H9 (cell line): ENCODE results near the gene ZNF547. TPM values are rescaled to one million over a fixed set of nuclear protein-coding genes. Genes with fewer than 3 reads are reported as not detected.

Experiments
- DNase-seq: peaks from one replicate; pipeline ENCODE4 v3.0.0-alpha.2; 2017
- H2AFZ ChIP-seq: one replicate; pipeline ENCODE4 v1.6.1; 2013; ENCODE audit warnings: mild to moderate bottlenecking, low read length, control low read depth, moderate library complexity
- H2AK5ac ChIP-seq: 2 replicates; pipeline ENCODE4 v1.6.1; 2013; ENCODE audit warnings: low read length, control low read depth, mixed read lengths; ENCODE audit not compliant: insufficient read length
- H2BK120ac ChIP-seq: one replicate; pipeline ENCODE4 v1.6.1; 2013; ENCODE audit warnings: low read depth, mild to moderate bottlenecking, low read length, control low read depth, inconsistent platforms; ENCODE audit not compliant: poor library complexity, severe bottlenecking
- H2BK12ac ChIP-seq: 2 replicates; pipeline ENCODE4 v1.6.1; 2013; ENCODE audit warnings: low read length, control low read depth, mixed read lengths, low read depth; ENCODE audit not compliant: insufficient read length
- H2BK15ac ChIP-seq: 2 replicates; pipeline ENCODE4 v1.6.1; 2013; ENCODE audit warnings: low read depth, low read length, control low read depth
- H2BK20ac ChIP-seq: one replicate; pipeline ENCODE4 v1.6.1; 2013; ENCODE audit warnings: low read depth, mild to moderate bottlenecking, low read length, control low read depth, inconsistent platforms; ENCODE audit not compliant: poor library complexity, severe bottlenecking
- H2BK5ac ChIP-seq: 2 replicates; pipeline ENCODE4 v1.6.1; 2013; ENCODE audit warnings: low read length, control low read depth, mixed read lengths; ENCODE audit not compliant: insufficient read length
- H3K14ac ChIP-seq: 2 replicates; pipeline ENCODE4 v1.6.1; 2013; ENCODE audit warnings: low read length, control low read depth; ENCODE audit not compliant: insufficient read depth
- H3K18ac ChIP-seq: 2 replicates; pipeline ENCODE4 v1.6.1; 2013; ENCODE audit warnings: low read depth, mild to moderate bottlenecking, mixed read lengths, low read length, control low read depth; ENCODE audit not compliant: insufficient read length
- H3K23ac ChIP-seq: 2 replicates; pipeline ENCODE4 v1.6.1; 2013; ENCODE audit warnings: low read length, control low read depth, mixed read lengths, low read depth; ENCODE audit not compliant: insufficient read length
- H3K23me2 ChIP-seq: 2 replicates; pipeline ENCODE4 v1.6.1; 2013; ENCODE audit warnings: low read depth, mild to moderate bottlenecking, mixed read lengths, low read length, control low read depth; ENCODE audit not compliant: insufficient read length, poor library complexity, severe bottlenecking
- H3K27ac ChIP-seq: 2 replicates; pipeline ENCODE4 v1.5.1; 2013; ENCODE audit warnings: low read length, control low read depth, mixed read lengths, low read depth; ENCODE audit not compliant: insufficient read length
- H3K27me3 ChIP-seq: 2 replicates; pipeline ENCODE4 v1.6.1; 2013; ENCODE audit warnings: low read length, control low read depth, inconsistent platforms; ENCODE audit not compliant: insufficient read depth
- H3K4ac ChIP-seq: 2 replicates; pipeline ENCODE4 v1.6.1; 2013; ENCODE audit warnings: low read depth, mild to moderate bottlenecking, control low read depth, inconsistent platforms, low read length, moderate library complexity
- H3K4me1 ChIP-seq: 2 replicates; pipeline ENCODE4 v1.6.1; 2013; ENCODE audit warnings: low read length, control low read depth, inconsistent platforms; ENCODE audit not compliant: insufficient read depth
- H3K4me2 ChIP-seq: 2 replicates; pipeline ENCODE4 v1.6.1; 2013; ENCODE audit warnings: low read length, control low read depth, mixed read lengths; ENCODE audit not compliant: insufficient read length, insufficient read depth
- H3K56ac ChIP-seq: 2 replicates; pipeline ENCODE4 v1.6.1; 2013; ENCODE audit warnings: low read depth, mild to moderate bottlenecking, mixed read lengths, low read length, control low read depth; ENCODE audit not compliant: insufficient read length
- H3K79me1 ChIP-seq: 2 replicates; pipeline ENCODE4 v1.6.1; 2013; ENCODE audit warnings: low read depth, mild to moderate bottlenecking, moderate library complexity, low read length, control low read depth, inconsistent platforms; ENCODE audit not compliant: insufficient read depth, poor library complexity, severe bottlenecking
- H3K79me2 ChIP-seq: 2 replicates; pipeline ENCODE4 v1.6.1; 2013; ENCODE audit warnings: low read length, control low read depth, inconsistent platforms; ENCODE audit not compliant: insufficient read depth
- H3K9ac ChIP-seq: 2 replicates; pipeline ENCODE4 v1.6.1; 2013; ENCODE audit warnings: low read length, control low read depth, mixed read lengths; ENCODE audit not compliant: insufficient read length; ENCODE audit errors: extremely low read depth
- H3K9me3 ChIP-seq: one replicate; pipeline ENCODE4 v1.6.1; 2013; ENCODE audit warnings: low read depth, low read length, inconsistent platforms; ENCODE audit not compliant: control insufficient read depth
- H3T11ph ChIP-seq: one replicate; pipeline ENCODE4 v1.6.1; 2013; ENCODE audit warnings: mild to moderate bottlenecking, low read length, control low read depth, inconsistent platforms
- H4K20me1 ChIP-seq: one replicate; pipeline ENCODE4 v1.6.1; 2013; ENCODE audit not compliant: control insufficient read depth, insufficient read length, insufficient read depth
- H4K5ac ChIP-seq: 2 replicates; pipeline ENCODE4 v1.6.1; 2013; ENCODE audit warnings: low read depth, mild to moderate bottlenecking, mixed read lengths, low read length, control low read depth; ENCODE audit not compliant: insufficient read length
- H4K8ac ChIP-seq: replicated peaks from 2 replicates; pipeline ENCODE4 v1.6.1; 2013; ENCODE audit warnings: low read length, control low read depth, mixed read lengths, low read depth; ENCODE audit not compliant: insufficient read length
- H4K91ac ChIP-seq: 2 replicates; pipeline ENCODE4 v1.6.1; 2013; ENCODE audit warnings: low read depth, mild to moderate bottlenecking, moderate library complexity, mixed read lengths, low read length, control low read depth; ENCODE audit not compliant: insufficient read length
- H3K27ac Mint-ChIP-seq, 3 experiments: 2 replicates in 2 of 3; 3 replicates in 1 of 3; pipeline ENCODE4 v1.8.0; 2020 to 2021; ENCODE audit warnings: mixed read lengths in 3 of 3, mild to moderate bottlenecking in 1 of 3, moderate library complexity in 1 of 3
- H3K27me3 Mint-ChIP-seq: 2 replicates; pipeline ENCODE4 v1.8.0; 2021; ENCODE audit warnings: low read depth, mild to moderate bottlenecking, moderate library complexity, mixed read lengths
- H3K36me3 Mint-ChIP-seq, 3 experiments: 2 replicates in 2 of 3; 3 replicates in 1 of 3; pipeline ENCODE4 v1.8.0; 2020 to 2021; ENCODE audit warnings: low read depth in 3 of 3, mixed read lengths in 3 of 3; ENCODE audit not compliant: insufficient read depth in 1 of 3
- H3K4me1 Mint-ChIP-seq, 2 experiments: 2 replicates each; pipeline ENCODE4 v1.8.0; 2020; ENCODE audit warnings: mixed read lengths in 2 of 2
- H3K4me3 Mint-ChIP-seq, 2 experiments: 2 replicates in 1 of 2; 3 replicates in 1 of 2; pipeline ENCODE4 v1.8.0; 2020 to 2021; ENCODE audit warnings: mild to moderate bottlenecking in 2 of 2, mixed read lengths in 2 of 2, moderate library complexity in 1 of 2
- H3K9me3 Mint-ChIP-seq, 2 experiments: 2 replicates in 1 of 2; 3 replicates in 1 of 2; pipeline ENCODE4 v1.8.0; 2020; ENCODE audit warnings: mild to moderate bottlenecking in 2 of 2, mixed read lengths in 2 of 2, moderate library complexity in 1 of 2
- WGBS: extraction: QIAGEN DNeasy Blood & Tissue Kit; methylation state at CpG from one replicate; pipeline ENCODE4 v1.1.7; 2013; ENCODE audit warnings: missing lambda C conversion rate, low lambda C conversion rate, mixed read lengths; ENCODE audit not compliant: insufficient read length; ENCODE audit errors: extremely low coverage; 5-methylcytosine and 5-hydroxymethylcytosine counted together
- total RNA-seq: library from RNA; stranded (reverse); gene quantifications from 2 replicates; pipeline ENCODE4 v1.2.1, GENCODE V29; 2021
- TF ChIP-seq, protein P1 (sequence below): fragments of 200-600 bp; sonication (generic); conservative IDR thresholded peaks from 3 replicates; pipeline ENCODE4 v1.8.0; 2021; ENCODE audit warnings: antibody characterized with exemption, mild to moderate bottlenecking

ZNF547 gene
- total RNA-seq, 1 experiment from 2014 or later, result 3.8 TPM

DNA sequence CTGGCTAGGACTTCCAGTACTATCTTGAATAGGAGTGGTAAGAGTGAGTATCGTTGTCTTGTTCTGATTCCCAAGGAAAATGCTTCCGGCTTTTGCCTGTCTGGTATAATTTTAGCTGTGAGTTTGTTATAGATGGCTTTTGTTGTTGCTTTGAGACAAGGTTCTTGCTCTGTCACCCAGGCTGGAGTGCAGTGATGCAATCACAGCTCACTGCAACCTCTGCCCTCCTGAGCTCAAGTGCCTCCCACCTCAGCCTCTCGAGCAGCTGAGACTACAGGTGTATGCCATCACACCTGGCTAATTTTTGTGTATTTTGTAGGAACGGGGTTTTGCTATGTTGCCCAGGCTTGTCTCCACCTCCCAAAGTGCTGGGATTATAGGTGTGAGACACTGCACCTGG lies 49.2 kb upstream of the ZNF547 start:
- no peak overlapping the region for H4K8ac ChIP-seq
- TF ChIP-seq, protein P1, sequence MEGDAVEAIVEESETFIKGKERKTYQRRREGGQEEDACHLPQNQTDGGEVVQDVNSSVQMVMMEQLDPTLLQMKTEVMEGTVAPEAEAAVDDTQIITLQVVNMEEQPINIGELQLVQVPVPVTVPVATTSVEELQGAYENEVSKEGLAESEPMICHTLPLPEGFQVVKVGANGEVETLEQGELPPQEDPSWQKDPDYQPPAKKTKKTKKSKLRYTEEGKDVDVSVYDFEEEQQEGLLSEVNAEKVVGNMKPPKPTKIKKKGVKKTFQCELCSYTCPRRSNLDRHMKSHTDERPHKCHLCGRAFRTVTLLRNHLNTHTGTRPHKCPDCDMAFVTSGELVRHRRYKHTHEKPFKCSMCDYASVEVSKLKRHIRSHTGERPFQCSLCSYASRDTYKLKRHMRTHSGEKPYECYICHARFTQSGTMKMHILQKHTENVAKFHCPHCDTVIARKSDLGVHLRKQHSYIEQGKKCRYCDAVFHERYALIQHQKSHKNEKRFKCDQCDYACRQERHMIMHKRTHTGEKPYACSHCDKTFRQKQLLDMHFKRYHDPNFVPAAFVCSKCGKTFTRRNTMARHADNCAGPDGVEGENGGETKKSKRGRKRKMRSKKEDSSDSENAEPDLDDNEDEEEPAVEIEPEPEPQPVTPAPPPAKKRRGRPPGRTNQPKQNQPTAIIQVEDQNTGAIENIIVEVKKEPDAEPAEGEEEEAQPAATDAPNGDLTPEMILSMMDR, result no peak
- Mint-ChIP-seq H3K27me3 (peaks cover 44% of the 10 kb centered on the region), H3K4me3 (no peak overlapping the region), H3K36me3 (no peaks in the 10 kb centered on the region), H3K27ac (no peak overlapping the region), H3K9me3 (no peaks in the 10 kb centered on the region; a peak in 1 of 5 replicates), H3K4me1 (peaks cover 8 to 12% of the 10 kb centered on the region in 2 experiments)
- H2BK12ac ChIP-seq, result no peak overlapping the region
- whole genome bisulfite sequencing, result no CpG with 5 or more reads among the region's 4 CpGs
- H3K79me2 ChIP-seq, result no peaks in the 10 kb centered on the region
- H4K5ac ChIP-seq, result no peak overlapping the region
- H3T11ph ChIP-seq, result no peak overlapping the region
- H2BK5ac ChIP-seq, result no peak overlapping the region
- no peaks in the 10 kb centered on the region for H3K23me2 ChIP-seq
- no peak overlapping the region for H3K18ac ChIP-seq
- no peaks in the 10 kb centered on the region for H3K4me1 ChIP-seq
- no peaks in the 10 kb centered on the region for H3K9me3 ChIP-seq
- no peaks in the 10 kb centered on the region for H3K27me3 ChIP-seq
- no peak overlapping the region for H3K14ac ChIP-seq
- no peak for DNase-seq
- no peak overlapping the region for H2AFZ ChIP-seq
- H3K56ac ChIP-seq, result no peak overlapping the region
- no peak overlapping the region for H4K91ac ChIP-seq
- H2BK20ac ChIP-seq, result no peak overlapping the region
- no peak overlapping the region for H3K4me2 ChIP-seq
- H3K23ac ChIP-seq, result no peak overlapping the region
- no peak overlapping the region for H2BK120ac ChIP-seq
- H3K4ac ChIP-seq, result no peak overlapping the region
- no peak overlapping the region for H3K27ac ChIP-seq
- no peaks in the 10 kb centered on the region for H3K79me1 ChIP-seq
- H4K20me1 ChIP-seq, result no peaks in the 10 kb centered on the region
- no peak overlapping the region for H3K9ac ChIP-seq
- no peak overlapping the region for H2BK15ac ChIP-seq
- H2AK5ac ChIP-seq, result no peak overlapping the region
